Measurements from ENCODE around the gene STAT5B. TPM values are rescaled to one million over a fixed set of nuclear protein-coding genes. Genes with fewer than 3 reads are reported as not detected.

The STAT5B gene
- total and polyA plus RNA-seq, 2 of the 8 experiments (the other 6 are each of a cell fraction or from before 2014, with no cell fraction given): 35.3 to 52.6 TPM

- TF ChIP-seq, protein P1, sequence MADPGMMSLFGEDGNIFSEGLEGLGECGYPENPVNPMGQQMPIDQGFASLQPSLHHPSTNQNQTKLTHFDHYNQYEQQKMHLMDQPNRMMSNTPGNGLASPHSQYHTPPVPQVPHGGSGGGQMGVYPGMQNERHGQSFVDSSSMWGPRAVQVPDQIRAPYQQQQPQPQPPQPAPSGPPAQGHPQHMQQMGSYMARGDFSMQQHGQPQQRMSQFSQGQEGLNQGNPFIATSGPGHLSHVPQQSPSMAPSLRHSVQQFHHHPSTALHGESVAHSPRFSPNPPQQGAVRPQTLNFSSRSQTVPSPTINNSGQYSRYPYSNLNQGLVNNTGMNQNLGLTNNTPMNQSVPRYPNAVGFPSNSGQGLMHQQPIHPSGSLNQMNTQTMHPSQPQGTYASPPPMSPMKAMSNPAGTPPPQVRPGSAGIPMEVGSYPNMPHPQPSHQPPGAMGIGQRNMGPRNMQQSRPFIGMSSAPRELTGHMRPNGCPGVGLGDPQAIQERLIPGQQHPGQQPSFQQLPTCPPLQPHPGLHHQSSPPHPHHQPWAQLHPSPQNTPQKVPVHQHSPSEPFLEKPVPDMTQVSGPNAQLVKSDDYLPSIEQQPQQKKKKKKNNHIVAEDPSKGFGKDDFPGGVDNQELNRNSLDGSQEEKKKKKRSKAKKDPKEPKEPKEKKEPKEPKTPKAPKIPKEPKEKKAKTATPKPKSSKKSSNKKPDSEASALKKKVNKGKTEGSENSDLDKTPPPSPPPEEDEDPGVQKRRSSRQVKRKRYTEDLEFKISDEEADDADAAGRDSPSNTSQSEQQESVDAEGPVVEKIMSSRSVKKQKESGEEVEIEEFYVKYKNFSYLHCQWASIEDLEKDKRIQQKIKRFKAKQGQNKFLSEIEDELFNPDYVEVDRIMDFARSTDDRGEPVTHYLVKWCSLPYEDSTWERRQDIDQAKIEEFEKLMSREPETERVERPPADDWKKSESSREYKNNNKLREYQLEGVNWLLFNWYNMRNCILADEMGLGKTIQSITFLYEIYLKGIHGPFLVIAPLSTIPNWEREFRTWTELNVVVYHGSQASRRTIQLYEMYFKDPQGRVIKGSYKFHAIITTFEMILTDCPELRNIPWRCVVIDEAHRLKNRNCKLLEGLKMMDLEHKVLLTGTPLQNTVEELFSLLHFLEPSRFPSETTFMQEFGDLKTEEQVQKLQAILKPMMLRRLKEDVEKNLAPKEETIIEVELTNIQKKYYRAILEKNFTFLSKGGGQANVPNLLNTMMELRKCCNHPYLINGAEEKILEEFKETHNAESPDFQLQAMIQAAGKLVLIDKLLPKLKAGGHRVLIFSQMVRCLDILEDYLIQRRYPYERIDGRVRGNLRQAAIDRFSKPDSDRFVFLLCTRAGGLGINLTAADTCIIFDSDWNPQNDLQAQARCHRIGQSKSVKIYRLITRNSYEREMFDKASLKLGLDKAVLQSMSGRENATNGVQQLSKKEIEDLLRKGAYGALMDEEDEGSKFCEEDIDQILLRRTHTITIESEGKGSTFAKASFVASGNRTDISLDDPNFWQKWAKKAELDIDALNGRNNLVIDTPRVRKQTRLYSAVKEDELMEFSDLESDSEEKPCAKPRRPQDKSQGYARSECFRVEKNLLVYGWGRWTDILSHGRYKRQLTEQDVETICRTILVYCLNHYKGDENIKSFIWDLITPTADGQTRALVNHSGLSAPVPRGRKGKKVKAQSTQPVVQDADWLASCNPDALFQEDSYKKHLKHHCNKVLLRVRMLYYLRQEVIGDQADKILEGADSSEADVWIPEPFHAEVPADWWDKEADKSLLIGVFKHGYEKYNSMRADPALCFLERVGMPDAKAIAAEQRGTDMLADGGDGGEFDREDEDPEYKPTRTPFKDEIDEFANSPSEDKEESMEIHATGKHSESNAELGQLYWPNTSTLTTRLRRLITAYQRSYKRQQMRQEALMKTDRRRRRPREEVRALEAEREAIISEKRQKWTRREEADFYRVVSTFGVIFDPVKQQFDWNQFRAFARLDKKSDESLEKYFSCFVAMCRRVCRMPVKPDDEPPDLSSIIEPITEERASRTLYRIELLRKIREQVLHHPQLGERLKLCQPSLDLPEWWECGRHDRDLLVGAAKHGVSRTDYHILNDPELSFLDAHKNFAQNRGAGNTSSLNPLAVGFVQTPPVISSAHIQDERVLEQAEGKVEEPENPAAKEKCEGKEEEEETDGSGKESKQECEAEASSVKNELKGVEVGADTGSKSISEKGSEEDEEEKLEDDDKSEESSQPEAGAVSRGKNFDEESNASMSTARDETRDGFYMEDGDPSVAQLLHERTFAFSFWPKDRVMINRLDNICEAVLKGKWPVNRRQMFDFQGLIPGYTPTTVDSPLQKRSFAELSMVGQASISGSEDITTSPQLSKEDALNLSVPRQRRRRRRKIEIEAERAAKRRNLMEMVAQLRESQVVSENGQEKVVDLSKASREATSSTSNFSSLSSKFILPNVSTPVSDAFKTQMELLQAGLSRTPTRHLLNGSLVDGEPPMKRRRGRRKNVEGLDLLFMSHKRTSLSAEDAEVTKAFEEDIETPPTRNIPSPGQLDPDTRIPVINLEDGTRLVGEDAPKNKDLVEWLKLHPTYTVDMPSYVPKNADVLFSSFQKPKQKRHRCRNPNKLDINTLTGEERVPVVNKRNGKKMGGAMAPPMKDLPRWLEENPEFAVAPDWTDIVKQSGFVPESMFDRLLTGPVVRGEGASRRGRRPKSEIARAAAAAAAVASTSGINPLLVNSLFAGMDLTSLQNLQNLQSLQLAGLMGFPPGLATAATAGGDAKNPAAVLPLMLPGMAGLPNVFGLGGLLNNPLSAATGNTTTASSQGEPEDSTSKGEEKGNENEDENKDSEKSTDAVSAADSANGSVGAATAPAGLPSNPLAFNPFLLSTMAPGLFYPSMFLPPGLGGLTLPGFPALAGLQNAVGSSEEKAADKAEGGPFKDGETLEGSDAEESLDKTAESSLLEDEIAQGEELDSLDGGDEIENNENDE (IDR thresholded peaks at IDR 0.05; ENCODE audit: insufficient replicate concordance, low read length): no peak
- TF ChIP-seq CEBPB (IDR thresholded peaks at IDR 0.05; ENCODE audit: low read depth, low read length): no peak
- no peak for TF ChIP-seq ASH2L (IDR thresholded peaks at IDR 0.05; ENCODE audit: low read length)
- TF ChIP-seq KDM1A (IDR thresholded peaks at IDR 0.05; ENCODE audit: borderline replicate concordance, low read length): 0 out of 2 replicates have a peak, but pooled peaks have one; percentile 4
Measured at GRCh38 chr17:42179911-42180410, 96.2 kb downstream of the STAT5B start (continued).

Data from H1 (cell line).